HEK293 (cell line): ENCODE data around the gene CCDC57.

Experiments
- CTCF ChIA-PET: fragments of 350-600 bp; formaldehyde crosslinking; extraction: SDS; loops from one replicate; lab custom pipeline; 2021; ENCODE audit warnings: antibody characterized with exemption; lab: Yijun Ruan, JAX
- POLR2A ChIA-PET: fragments of 300-600 bp; formaldehyde crosslinking; extraction: SDS; loops from one replicate; lab custom pipeline; 2020; ENCODE audit warnings: antibody characterized with exemption, inconsistent platforms; lab: Yijun Ruan, JAX
- H3K27ac ChIP-seq: fragments of 200-500 bp; sonication (Bioruptor generic); 2 replicates; pipeline ENCODE4 v1.5.1; 2014; ENCODE audit warnings: low read depth, low read length, control low read depth, inconsistent platforms; ENCODE audit errors: extremely low read depth
- H3K36me3 ChIP-seq, 2 experiments: fragments of 200-500 bp in 1 of 2; sonication (Bioruptor generic) in 1 of 2; 1 replicate in 1 of 2; 2 replicates in 1 of 2; pipeline ENCODE4 v1.5.1; 2014 to 2017; ENCODE audit warnings: inconsistent platforms in 2 of 2, low read length in 2 of 2; ENCODE audit not compliant: control insufficient read depth in 2 of 2, insufficient read depth in 1 of 2
- H3K4me1 ChIP-seq: fragments of 200-500 bp; sonication (Bioruptor generic); 2 replicates; pipeline ENCODE4 v1.5.1; 2014; ENCODE audit warnings: mild to moderate bottlenecking, low read length, inconsistent platforms; ENCODE audit not compliant: control insufficient read depth, insufficient read depth
- H3K4me3 ChIP-seq: 2 replicates; pipeline ENCODE4 v1.5.1; 2011; ENCODE audit warnings: low read depth, mild to moderate bottlenecking, control low read depth, low read length, moderate library complexity
- H3K9me3 ChIP-seq: fragments of 200-500 bp; sonication (Bioruptor generic); 2 replicates; pipeline ENCODE4 v1.5.1; 2014; ENCODE audit warnings: low read depth, low read length, inconsistent platforms; ENCODE audit not compliant: control insufficient read depth, insufficient read depth
- GFI1B ChIP-seq: fragments of 450-650 bp; formaldehyde crosslinking; IDR thresholded peaks from 2 replicates; pipeline ENCODE4 v1.5.1; 2016; ENCODE audit warnings: missing biosample characterization, missing genetic modification characterization
- HIC1 ChIP-seq: fragments of 450-650 bp; formaldehyde crosslinking; IDR thresholded peaks from 2 replicates; pipeline ENCODE4 v1.5.1; 2016; ENCODE audit warnings: missing biosample characterization, missing genetic modification characterization
- KLF10 ChIP-seq: fragments of 450-650 bp; IDR thresholded peaks from 2 replicates; pipeline ENCODE4 v1.5.1; 2018; ENCODE audit warnings: missing biosample characterization, mild to moderate bottlenecking, missing genetic modification characterization
- KLF17 ChIP-seq: fragments of 450-650 bp; formaldehyde crosslinking; IDR thresholded peaks from 2 replicates; pipeline ENCODE4 v1.5.1; 2016; ENCODE audit warnings: missing biosample characterization, missing genetic modification characterization
- KLF8 ChIP-seq: fragments of 450-650 bp; formaldehyde crosslinking; IDR thresholded peaks from 2 replicates; pipeline ENCODE4 v1.5.1; 2016; ENCODE audit warnings: missing biosample characterization, missing genetic modification characterization
- MYNN ChIP-seq: fragments of 450-650 bp; formaldehyde crosslinking; IDR thresholded peaks from 2 replicates; pipeline ENCODE4 v1.5.1; 2016; ENCODE audit warnings: missing biosample characterization, missing genetic modification characterization, borderline replicate concordance
- SCRT1 ChIP-seq: fragments of 450-650 bp; formaldehyde crosslinking; IDR thresholded peaks from 2 replicates; pipeline ENCODE4 v1.5.1; 2016; ENCODE audit warnings: missing biosample characterization, missing genetic modification characterization, borderline replicate concordance
- SCRT2 ChIP-seq: fragments of 450-650 bp; formaldehyde crosslinking; IDR thresholded peaks from 2 replicates; pipeline ENCODE4 v1.5.1; 2016; ENCODE audit warnings: missing biosample characterization, missing genetic modification characterization
- ZIC2 ChIP-seq: fragments of 450-650 bp; formaldehyde crosslinking; IDR thresholded peaks from 2 replicates; pipeline ENCODE4 v1.5.1; 2016; ENCODE audit warnings: missing biosample characterization, missing genetic modification characterization
- ZNF148 ChIP-seq: fragments of 450-650 bp; formaldehyde crosslinking; IDR thresholded peaks from 2 replicates; pipeline ENCODE4 v1.5.0; 2017; ENCODE audit warnings: missing biosample characterization, missing genetic modification characterization, borderline replicate concordance
- ZNF155 ChIP-seq: fragments of 450-650 bp; formaldehyde crosslinking; IDR thresholded peaks from 2 replicates; pipeline ENCODE4 v1.5.1; 2016; ENCODE audit warnings: missing biosample characterization, missing genetic modification characterization
- ZNF202 ChIP-seq: fragments of 450-650 bp; formaldehyde crosslinking; IDR thresholded peaks from 2 replicates; pipeline ENCODE4 v1.5.1; 2016; ENCODE audit warnings: missing biosample characterization, missing genetic modification characterization, borderline replicate concordance
- ZNF221 ChIP-seq: fragments of 450-650 bp; formaldehyde crosslinking; IDR thresholded peaks from 2 replicates; pipeline ENCODE4 v1.5.1; 2017; ENCODE audit warnings: missing biosample characterization, missing genetic modification characterization, borderline replicate concordance
- ZNF280D ChIP-seq: fragments of 450-650 bp; formaldehyde crosslinking; IDR thresholded peaks from 2 replicates; pipeline ENCODE4 v1.5.1; 2016; ENCODE audit warnings: missing biosample characterization, missing genetic modification characterization
- ZNF324 ChIP-seq: fragments of 450-650 bp; formaldehyde crosslinking; IDR thresholded peaks from 2 replicates; pipeline ENCODE4 v1.5.1; 2016; ENCODE audit warnings: missing biosample characterization, missing genetic modification characterization
- ZNF529 ChIP-seq: fragments of 450-650 bp; formaldehyde crosslinking; IDR thresholded peaks from 2 replicates; pipeline ENCODE4 v1.5.1; 2017; ENCODE audit warnings: missing genetic modification characterization, missing biosample characterization; ENCODE audit not compliant: insufficient replicate concordance
- ZNF549 ChIP-seq: fragments of 450-650 bp; IDR thresholded peaks from 2 replicates; pipeline ENCODE4 v1.5.1; 2018; ENCODE audit warnings: missing biosample characterization, missing genetic modification characterization, mild to moderate bottlenecking, inconsistent platforms, moderate library complexity
- ZNF791 ChIP-seq: fragments of 450-650 bp; formaldehyde crosslinking; IDR thresholded peaks from 2 replicates; pipeline ENCODE4 v1.5.1; 2016; ENCODE audit warnings: missing biosample characterization, missing genetic modification characterization

Gene CCDC57

GRCh38 chr17:82179412-82179811 lies 33.2 kb downstream of the CCDC57 start:
- no peaks in the 10 kb centered on the region for H3K4me1 ChIP-seq
- TF ChIP-seq ZNF155 (no peak), ZNF148 (tag by site-specific recombination) (no peak), MYNN (tag by site-specific recombination) (no peak), HIC1 (tag by site-specific recombination) (no peak), SCRT1 (tag by site-specific recombination) (no peak), ZNF791 (tag by site-specific recombination) (no peak), SCRT2 (tag by site-specific recombination) (no peak), ZNF202 (no peak), ZNF324 (no peak), KLF17 (no peak), GFI1B (no peak), ZNF549 (tag by site-specific recombination) (no peak), KLF8 (tag by site-specific recombination) (no peak), ZIC2 (tag by site-specific recombination) (no peak), ZNF221 (tag by site-specific recombination) (no peak), ZNF529 (tag by site-specific recombination) (no peak), KLF10 (no peak), ZNF280D (tag by site-specific recombination) (no peak)
- no peak overlapping the region for H3K4me3 ChIP-seq
- CTCF ChIA-PET = interaction anchor here (1.0 kb wide), 1 partner anchor 26 kb away, joined by 3 read pairs; no protein-coding TSS in a partner anchor
- no peak overlapping the region for H3K27ac ChIP-seq
- POLR2A ChIA-PET = no interaction called here
- peaks cover 19 to 78% of the 10 kb centered on the region in 2 experiments for H3K36me3 ChIP-seq
- no peaks in the 10 kb centered on the region for H3K9me3 ChIP-seq
